ENCODE measurements around the gene KLK8.

KLK8 gene

GRCh38 chr19:51027126-51027806 is 25.9 kb upstream of the KLK8 start:
- Histone ChIP-seq H3K9me3 (ENCODE audit: insufficient read depth, low read depth, low read length) (no peaks in the 10 kb centered on the region), H3K27me3 (ENCODE audit: insufficient read depth, low read length) (no peaks in the 10 kb centered on the region), H3K36me3 (ENCODE audit: insufficient read depth, low read depth, low read length) (no peaks in the 10 kb centered on the region), H3K27ac (ENCODE audit: low read length) (no peak overlapping the region), H3K4me1 (ENCODE audit: insufficient read depth, low read length) (peaks cover 4% of the 10 kb centered on the region; the same call in 1 of the 2 replicates), H3K9ac (ENCODE audit: low read depth, low read length) (no peak overlapping the region), H3K4me3 (ENCODE audit: low read length) (no peak overlapping the region)

GRCh38 chr19:51026554-51026831 is 25.1 kb upstream of the KLK8 start, which contains the start of gene KLK11:
Gene KLK11 (minus strand): TSS chr19:51026616. CDS start chr19:51025631, 985 bp downstream.
- H3K9ac ChIP-seq (ENCODE audit: low read depth, low read length), result no peak within 1 kb of the TSS
- H3K9me3 ChIP-seq (ENCODE audit: insufficient read depth, low read depth, low read length), result no peaks in the 10 kb centered on the region
- no peak within 1 kb of the TSS for H3K4me3 ChIP-seq (ENCODE audit: low read length)
- no peaks in the 10 kb centered on the region for H3K36me3 ChIP-seq (ENCODE audit: insufficient read depth, low read depth, low read length)
- H3K27ac ChIP-seq (ENCODE audit: low read length), result no peak within 1 kb of the TSS
- no peaks in the 10 kb centered on the region for H3K27me3 ChIP-seq (ENCODE audit: insufficient read depth, low read length)
- peaks cover 4% of the 10 kb centered on the region; the same call in 1 of the 2 replicates for H3K4me1 ChIP-seq (ENCODE audit: insufficient read depth, low read length)

GRCh38 chr19:51025809-51026553 is 24.6 kb upstream of the KLK8 start:
- Histone ChIP-seq H3K36me3 (ENCODE audit: insufficient read depth, low read depth, low read length) (no peaks in the 10 kb centered on the region), H3K9ac (ENCODE audit: low read depth, low read length) (no peak overlapping the region), H3K4me1 (ENCODE audit: insufficient read depth, low read length) (peaks cover 7% of the 10 kb centered on the region; the same call in 1 of the 2 replicates), H3K9me3 (ENCODE audit: insufficient read depth, low read depth, low read length) (no peaks in the 10 kb centered on the region), H3K27ac (ENCODE audit: low read length) (no peak overlapping the region), H3K27me3 (ENCODE audit: insufficient read depth, low read length) (no peaks in the 10 kb centered on the region), H3K4me3 (ENCODE audit: low read length) (no peak overlapping the region)

DNA sequence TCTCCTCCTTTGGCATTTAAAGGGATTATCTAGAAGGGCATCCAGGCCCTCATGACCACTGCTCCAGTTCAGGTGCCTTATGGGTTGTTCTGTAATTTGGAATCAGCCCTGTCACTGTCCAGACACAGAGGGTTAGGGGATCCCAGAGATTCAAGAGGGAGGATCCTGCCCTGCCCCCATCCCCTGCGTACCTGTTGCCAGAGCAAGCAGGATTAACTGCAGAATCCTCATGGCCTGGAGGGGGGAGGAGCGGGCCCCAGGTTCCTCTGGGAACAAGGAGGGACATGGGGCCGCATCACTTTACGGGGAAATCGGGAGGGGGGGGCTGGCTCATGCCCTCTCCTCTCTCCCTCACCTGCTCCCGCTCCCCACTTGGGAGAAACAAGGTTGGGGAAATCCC is 24.0 kb upstream of the KLK8 start:
- H3K27me3 ChIP-seq (ENCODE audit: insufficient read depth, low read length), result peaks cover 2% of the 10 kb centered on the region
- no peak overlapping the region for H3K4me3 ChIP-seq (ENCODE audit: low read length)
- no peaks in the 10 kb centered on the region for H3K9me3 ChIP-seq (ENCODE audit: insufficient read depth, low read depth, low read length)
- H3K4me1 ChIP-seq (ENCODE audit: insufficient read depth, low read length), result peaks cover 7% of the 10 kb centered on the region; the same call in 1 of the 2 replicates
- H3K27ac ChIP-seq (ENCODE audit: low read length), result no peak overlapping the region
- no peak overlapping the region for H3K9ac ChIP-seq (ENCODE audit: low read depth, low read length)
- H3K36me3 ChIP-seq (ENCODE audit: insufficient read depth, low read depth, low read length), result no peaks in the 10 kb centered on the region

- Histone ChIP-seq H3K36me3 (ENCODE audit: insufficient read depth, low read depth, low read length) (no peaks in the 10 kb centered on the region), H3K9me3 (ENCODE audit: insufficient read depth, low read depth, low read length) (no peaks in the 10 kb centered on the region), H3K4me3 (ENCODE audit: low read length) (no peak overlapping the region), H3K9ac (ENCODE audit: low read depth, low read length) (no peak overlapping the region), H3K4me1 (ENCODE audit: insufficient read depth, low read length) (peaks cover 7% of the 10 kb centered on the region; the same call in 1 of the 2 replicates), H3K27ac (ENCODE audit: low read length) (no peak overlapping the region), H3K27me3 (ENCODE audit: insufficient read depth, low read length) (peaks cover 7% of the 10 kb centered on the region)
Observed at GRCh38 chr19:51024924-51025323, 23.5 kb upstream of the KLK8 start.

DNA sequence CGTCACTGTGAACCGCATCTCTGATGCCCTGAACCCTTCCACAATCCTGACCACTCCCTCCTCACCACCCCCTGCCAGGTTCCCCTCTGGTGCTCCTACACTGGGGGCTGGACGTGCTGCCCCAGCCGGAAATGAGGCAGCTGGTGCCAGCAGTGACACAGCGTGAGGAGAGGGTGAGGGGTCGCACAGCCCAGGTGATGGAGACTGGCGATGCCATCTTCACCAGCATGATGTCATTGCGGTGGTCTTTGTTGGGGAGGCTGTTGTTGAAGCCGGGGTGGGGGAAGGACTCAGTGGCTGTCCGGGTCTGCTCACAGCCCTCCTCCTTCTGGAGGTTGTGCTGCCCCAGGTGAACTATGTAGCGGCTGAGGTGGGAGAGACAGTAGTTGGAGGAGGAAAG is 22.5 kb upstream of the KLK8 start:
- no peaks in the 10 kb centered on the region for H3K9me3 ChIP-seq (ENCODE audit: insufficient read depth, low read depth, low read length)
- H3K4me1 ChIP-seq (ENCODE audit: insufficient read depth, low read length), result peaks cover 7% of the 10 kb centered on the region; the same call in 1 of the 2 replicates
- H3K36me3 ChIP-seq (ENCODE audit: insufficient read depth, low read depth, low read length), result no peaks in the 10 kb centered on the region
- H3K4me3 ChIP-seq (ENCODE audit: low read length), result no peak overlapping the region
- H3K27ac ChIP-seq (ENCODE audit: low read length), result no peak overlapping the region
- H3K9ac ChIP-seq (ENCODE audit: low read depth, low read length), result no peak overlapping the region
- H3K27me3 ChIP-seq (ENCODE audit: insufficient read depth, low read length), result peaks cover 17% of the 10 kb centered on the region

DNA sequence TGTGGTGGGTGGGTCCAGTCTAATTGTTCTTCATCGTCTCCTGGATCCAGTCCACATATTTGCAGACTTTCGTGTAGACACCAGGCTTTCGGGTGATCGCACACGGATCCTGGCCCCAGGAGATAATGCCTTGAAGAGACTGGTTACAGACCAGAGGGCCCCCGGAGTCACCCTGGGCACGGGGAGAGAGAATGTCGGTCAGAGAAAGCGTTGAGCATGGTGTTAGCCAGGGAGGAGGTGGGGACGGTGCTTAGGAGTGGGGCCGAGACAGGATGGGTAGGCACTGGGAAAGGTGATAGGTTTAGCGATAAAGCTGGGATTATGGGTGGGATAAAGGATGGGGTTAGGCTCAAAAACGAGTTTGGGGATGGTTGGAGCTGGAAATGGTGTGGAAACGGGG is 21.1 kb upstream of the KLK8 start:
- Histone ChIP-seq H3K4me3 (ENCODE audit: low read length) (no peak overlapping the region), H3K27me3 (ENCODE audit: insufficient read depth, low read length) (peaks cover 31% of the 10 kb centered on the region), H3K9me3 (ENCODE audit: insufficient read depth, low read depth, low read length) (no peaks in the 10 kb centered on the region), H3K36me3 (ENCODE audit: insufficient read depth, low read depth, low read length) (no peaks in the 10 kb centered on the region), H3K9ac (ENCODE audit: low read depth, low read length) (no peak overlapping the region), H3K4me1 (ENCODE audit: insufficient read depth, low read length) (peaks cover 7% of the 10 kb centered on the region; the same call in 1 of the 2 replicates), H3K27ac (ENCODE audit: low read length) (no peak overlapping the region)

- no peaks in the 10 kb centered on the region for H3K36me3 ChIP-seq (ENCODE audit: insufficient read depth, low read depth, low read length)
- no peak overlapping the region for H3K9ac ChIP-seq (ENCODE audit: low read depth, low read length)
- H3K4me1 ChIP-seq (ENCODE audit: insufficient read depth, low read length), result peaks cover 7% of the 10 kb centered on the region; the same call in 1 of the 2 replicates
- no peaks in the 10 kb centered on the region for H3K9me3 ChIP-seq (ENCODE audit: insufficient read depth, low read depth, low read length)
- no peak overlapping the region for H3K4me3 ChIP-seq (ENCODE audit: low read length)
- H3K27ac ChIP-seq (ENCODE audit: low read length), result no peak overlapping the region
- peaks cover 45% of the 10 kb centered on the region for H3K27me3 ChIP-seq (ENCODE audit: insufficient read depth, low read length)
Observed at GRCh38 chr19:51020988-51021651, 19.7 kb upstream of the KLK8 start.

GRCh38 chr19:51019544-51019925 is 18.1 kb upstream of the KLK8 start, which contains the start of gene KLK10:
Gene KLK10 (minus strand): TSS chr19:51019709. CDS start chr19:51019130, 579 bp downstream.
- no peak within 1 kb of the TSS for H3K27ac ChIP-seq (ENCODE audit: low read length)
- no peak within 1 kb of the TSS for H3K9ac ChIP-seq (ENCODE audit: low read depth, low read length)
- peak within 1 kb of the TSS; percentile 60; the same call in 1 of the 2 replicates for H3K4me3 ChIP-seq (ENCODE audit: low read length)
- H3K4me1 ChIP-seq (ENCODE audit: insufficient read depth, low read length), result peaks cover 4% of the 10 kb centered on the region; the same call in 1 of the 2 replicates
- H3K36me3 ChIP-seq (ENCODE audit: insufficient read depth, low read depth, low read length), result no peaks in the 10 kb centered on the region
- H3K9me3 ChIP-seq (ENCODE audit: insufficient read depth, low read depth, low read length), result no peaks in the 10 kb centered on the region
- peaks cover 53% of the 10 kb centered on the region for H3K27me3 ChIP-seq (ENCODE audit: insufficient read depth, low read length)

GRCh38 chr19:51018745-51019543 is 17.5 kb upstream of the KLK8 start:
- H3K9me3 ChIP-seq (ENCODE audit: insufficient read depth, low read depth, low read length), result no peaks in the 10 kb centered on the region
- peaks cover 4% of the 10 kb centered on the region; the same call in 1 of the 2 replicates for H3K4me1 ChIP-seq (ENCODE audit: insufficient read depth, low read length)
- peaks cover 59% of the 10 kb centered on the region for H3K27me3 ChIP-seq (ENCODE audit: insufficient read depth, low read length)
- H3K27ac ChIP-seq (ENCODE audit: low read length), result no peak overlapping the region
- no peak overlapping the region for H3K9ac ChIP-seq (ENCODE audit: low read depth, low read length)
- H3K4me3 ChIP-seq (ENCODE audit: low read length), result peak overlapping the region; percentile 60; the same call in 1 of the 2 replicates
- no peaks in the 10 kb centered on the region for H3K36me3 ChIP-seq (ENCODE audit: insufficient read depth, low read depth, low read length)

Measured in iPS-20b (cell line).